Right lobe of liver (tissue), 4 donors: ENCODE data around the gene ZNG1A.
"Not testable (repeated sequence)": the region's sequence is repeated elsewhere in the genome, so short reads cannot be mapped to it uniquely, and the experiment has no call there.

Experiments used
- CTCF ChIP-seq, 4 donors: fragments of 200-600 bp in 3 of 4; fragments of 450-650 bp in 1 of 4; IDR thresholded peaks; one replicate each; pipeline versions ENCODE4 v1.5.1 to v1.8.0; 2016 to 2022; ENCODE audit warnings: antibody characterized with exemption in 4 of 4, mild to moderate bottlenecking in 2 of 4
- POLR2A ChIP-seq: fragments of 450-650 bp; IDR thresholded peaks from one replicate; pipeline ENCODE4 v1.6.1; 2017; ENCODE audit warnings: antibody characterized with exemption, mild to moderate bottlenecking
- donor health status: DM: no; HTN: no; CAD: no.
- donor health status: DM: no; HTN: no; CAD: no.
- donor health status: DM: no; HTN: yes; CAD: no.

- not testable (repeated sequence) for TF ChIP-seq CTCF (IDR thresholded peaks at IDR 0.05); POLR2A
Measured at GRCh38 chr9:93909-94308, 84.9 kb downstream of the ZNG1A start.
